T-helper 2 cell (primary cell): ENCODE data around the gene PPIL1.
A peak's percentile ranks its signal among the peaks of the same experiment; 100 is the strongest.

ENCODE experiments used
- DNase-seq, 5 experiments: peaks; one replicate each; pipeline versions ENCODE4 v3.0.0 to v3.0.0-alpha.2; 2012 to 2022

Gene PPIL1

GRCh38 chr6:36834576-36835341, 39.8 kb downstream of the PPIL1 start:
- no peak for DNase-seq

- DNase-seq, result no peak
These were observed 41.3 kb downstream of the PPIL1 start for GRCh38 chr6:36833182-36833789.

- no peak for DNase-seq
These were observed 42.3 kb downstream of the PPIL1 start for GRCh38 chr6:36832313-36832712.

GRCh38 chr6:36830577-36830976, 44.0 kb downstream of the PPIL1 start:
- DNase-seq, result no peak

GRCh38 chr6:36829919-36830544, 44.6 kb downstream of the PPIL1 start:
- DNase-seq, result no peak

- no peak for DNase-seq
These were observed 47.1 kb downstream of the PPIL1 start for GRCh38 chr6:36827261-36828079.

GRCh38 chr6:36826520-36827227, 47.9 kb downstream of the PPIL1 start:
- no peak for DNase-seq

GRCh38 chr6:36825994-36826393, 48.6 kb downstream of the PPIL1 start:
- DNase-seq, result no peak

- DNase-seq, result no peak
These were observed 49.2 kb downstream of the PPIL1 start for GRCh38 chr6:36825452-36825851.

- DNase-seq, result no peak
These were observed 50.4 kb downstream of the PPIL1 start for GRCh38 chr6:36824253-36824652.

GRCh38 chr6:36823421-36824096, 51.0 kb downstream of the PPIL1 start:
- DNase-seq, result no peak

- DNase-seq, result no peak
These were observed 51.9 kb downstream of the PPIL1 start for GRCh38 chr6:36822506-36823269.

GRCh38 chr6:36821581-36822335, 52.8 kb downstream of the PPIL1 start:
- peak in 1 of 5 experiments; percentile 14 for DNase-seq

GRCh38 chr6:36820700-36821580, 53.7 kb downstream of the PPIL1 start:
- DNase-seq, result no peak

GRCh38 chr6:36818756-36819155, 55.8 kb downstream of the PPIL1 start:
- no peak for DNase-seq

GRCh38 chr6:36817847-36818246, 56.8 kb downstream of the PPIL1 start:
- no peak for DNase-seq

GRCh38 chr6:36817176-36817817, 57.3 kb downstream of the PPIL1 start:
- no peak for DNase-seq

- no peak for DNase-seq
These were observed 58.5 kb downstream of the PPIL1 start for GRCh38 chr6:36815962-36816735.
